ENCODE results near the gene COL24A1. TPM values are rescaled to one million over a fixed set of nuclear protein-coding genes. Genes with fewer than 3 reads are reported as not detected.

The COL24A1 gene
- total and polyA plus RNA-seq, 2 donors (not counting 3 experiments of a cell fraction or from before 2014, with no cell fraction given) = 0.03 TPM; not detected in 1

DNA sequence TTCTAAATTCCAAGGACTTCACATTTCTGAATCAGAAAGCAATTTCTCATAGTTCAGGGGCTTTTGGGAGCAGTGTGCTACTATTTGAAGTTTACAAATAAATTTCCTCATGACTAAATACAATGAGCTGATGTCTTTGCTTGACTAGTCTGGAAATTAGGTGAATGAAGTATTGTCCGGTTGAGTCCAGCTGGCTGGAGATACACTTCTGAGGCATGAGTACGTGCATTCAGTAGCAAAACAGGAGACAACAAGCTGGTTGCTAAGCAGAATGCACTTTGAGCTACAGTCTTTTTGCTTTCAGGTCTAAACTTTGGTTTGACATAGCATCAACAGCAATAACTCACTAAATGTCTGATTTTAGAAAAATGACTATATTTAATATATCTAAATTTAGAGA lies 475.5 kb downstream of the COL24A1 start:
- Histone ChIP-seq H3K4me1 (ENCODE audit: control insufficient read depth, extremely low read depth, insufficient read depth, low read length) (no peaks in the 10 kb centered on the region), H3K79me2 (ENCODE audit: control insufficient read depth, insufficient read depth, low read length) (peaks cover 3% of the 10 kb centered on the region), H3K9ac (replicated peaks; ENCODE audit: extremely low read depth, insufficient read depth, low read length) (no peak overlapping the region), H3K27ac (ENCODE audit: insufficient read depth, low read depth, low read length) (no peak overlapping the region), H3K4me2 (ENCODE audit: insufficient read depth, low read length) (no peak overlapping the region), H3K9me1 (replicated peaks; ENCODE audit: control insufficient read depth, extremely low read depth, insufficient read depth, low read length) (no peaks in the 10 kb centered on the region), H3K27me3 (ENCODE audit: control insufficient read depth in 2 of 2, insufficient read depth in 2 of 2, low read length in 2 of 2) (no peaks in the 10 kb centered on the region), H2AFZ (ENCODE audit: low read depth, low read length) (no peak overlapping the region), H4K20me1 (replicated peaks; ENCODE audit: control insufficient read depth, extremely low read depth, insufficient read depth, low read length) (no peaks in the 10 kb centered on the region), H3K9me3 (replicated peaks; ENCODE audit: control insufficient read depth, insufficient read depth, low read length) (no peaks in the 10 kb centered on the region), H3K4me3 (replicated peaks in 1 of 3; ENCODE audit: insufficient read depth in 1 of 3, low read depth in 1 of 3, low read length in 3 of 3) (no peak overlapping the region), H3K36me3 (ENCODE audit: control insufficient read depth in 2 of 2, extremely low read depth in 1 of 2, insufficient read depth in 2 of 2, low read length in 2 of 2) (peaks cover 2 to 10% of the 10 kb centered on the region in 2 experiments)
- FAIRE-seq (no peak), DNase-seq (ENCODE audit: low read depth, low spot score) (peak; percentile 45)
- CTCF ChIA-PET = interaction anchor here (1.0 to 3.1 kb wide), 7 partner anchors 11 to 737 kb away, joined by 3 to 18 read pairs (median 3); no protein-coding TSS in a partner anchor
- dilution Hi-C loops (cut with MboI; ENCODE audit: extremely low pct_ligation_motif_present, low sequenced_read_pairs) = loop anchor here (25.0 kb wide), 1 partner anchor 369 kb away; no protein-coding TSS in a partner anchor
- intact Hi-C loops (cut with micrococcal nuclease) = no loop called here
- BruUV-seq (replicated peaks) = no TSS peak
- POLR2A ChIA-PET = no interaction called here
- TF ChIP-seq EZH2 (IDR thresholded peaks at IDR 0.05; ENCODE audit: borderline replicate concordance, low read depth, low read length, severe bottlenecking) = no peak
- no peak for TF ChIP-seq GATA2 (IDR thresholded peaks at IDR 0.05; ENCODE audit: insufficient read depth, insufficient read length, low read depth, low read length)
- no peak for TF ChIP-seq MYC (IDR thresholded peaks at IDR 0.05; ENCODE audit: low read depth, low read length)
- TF ChIP-seq POLR2AphosphoS5 (IDR thresholded peaks at IDR 0.05; ENCODE audit: insufficient read depth, low read depth, low read length) = no peak
- TF ChIP-seq FOS (IDR thresholded peaks at IDR 0.05; ENCODE audit: borderline replicate concordance, insufficient read depth, low read length) = no peak
- TF ChIP-seq MAX (IDR thresholded peaks at IDR 0.05; ENCODE audit: insufficient read depth, insufficient read length) = no peak
- TF ChIP-seq, protein P1, sequence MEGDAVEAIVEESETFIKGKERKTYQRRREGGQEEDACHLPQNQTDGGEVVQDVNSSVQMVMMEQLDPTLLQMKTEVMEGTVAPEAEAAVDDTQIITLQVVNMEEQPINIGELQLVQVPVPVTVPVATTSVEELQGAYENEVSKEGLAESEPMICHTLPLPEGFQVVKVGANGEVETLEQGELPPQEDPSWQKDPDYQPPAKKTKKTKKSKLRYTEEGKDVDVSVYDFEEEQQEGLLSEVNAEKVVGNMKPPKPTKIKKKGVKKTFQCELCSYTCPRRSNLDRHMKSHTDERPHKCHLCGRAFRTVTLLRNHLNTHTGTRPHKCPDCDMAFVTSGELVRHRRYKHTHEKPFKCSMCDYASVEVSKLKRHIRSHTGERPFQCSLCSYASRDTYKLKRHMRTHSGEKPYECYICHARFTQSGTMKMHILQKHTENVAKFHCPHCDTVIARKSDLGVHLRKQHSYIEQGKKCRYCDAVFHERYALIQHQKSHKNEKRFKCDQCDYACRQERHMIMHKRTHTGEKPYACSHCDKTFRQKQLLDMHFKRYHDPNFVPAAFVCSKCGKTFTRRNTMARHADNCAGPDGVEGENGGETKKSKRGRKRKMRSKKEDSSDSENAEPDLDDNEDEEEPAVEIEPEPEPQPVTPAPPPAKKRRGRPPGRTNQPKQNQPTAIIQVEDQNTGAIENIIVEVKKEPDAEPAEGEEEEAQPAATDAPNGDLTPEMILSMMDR (IDR thresholded peaks at IDR 0.05; ENCODE audit: extremely low read depth in 1 of 2, insufficient read depth in 1 of 2, low read depth in 1 of 2, low read length in 2 of 2) = no peak
- no peak for TF ChIP-seq POLR2A (IDR thresholded peaks at IDR 0.05; ENCODE audit: low read depth, low read length)
- TF ChIP-seq JUN (IDR thresholded peaks at IDR 0.05; ENCODE audit: borderline replicate concordance, insufficient read depth, insufficient read length, low read depth) = no peak

Small RNA genes lying within 50 kb of the gene (small RNA-seq; reads per million reads assigned to genes)
- gene RNA5SP51 (ENCODE audit: insufficient read depth, insufficient read length, low read depth, low replicate concordance) = not detected

Other genes starting within 250 kb of the COL24A1 start
- 74.7 and 86.3 TPM in 2 replicates for gene ODF2L, start 239.6 kb upstream of the COL24A1 start, total RNA-seq
- 7.3 and 9.6 TPM in 2 replicates for gene ODF2L, start 239.6 kb upstream of the COL24A1 start, polyA plus RNA-seq

All from endothelial cell of umbilical vein (primary cell).